ENCODE measurements around the gene TUBB3. TPM values are rescaled to one million over a fixed set of nuclear protein-coding genes. Genes with fewer than 3 reads are reported as not detected.
A peak's percentile ranks its signal among the peaks of the same experiment; 100 is the strongest.
"Not testable (repeated sequence)": the region's sequence is repeated elsewhere in the genome, so short reads cannot be mapped to it uniquely, and the experiment has no call there.

TUBB3 gene
- total RNA-seq, 1 experiment from 2014 or later = 205 TPM

- no peak; the same call in 1 of the 2 replicates for ATAC-seq
- intact Hi-C loops (cut with micrococcal nuclease; ENCODE audit: unreplicated experiment) = no loop called here
- POLR2A ChIA-PET = no interaction called here
- Histone ChIP-seq H3K36me3 (ENCODE audit: control insufficient read depth, insufficient read depth, low read length) (peaks cover 3% of the 10 kb centered on the region), H3K9me3 (ENCODE audit: control insufficient read depth, insufficient read depth, low read depth, low read length) (no peaks in the 10 kb centered on the region), H3K4me1 (ENCODE audit: control insufficient read depth, insufficient read depth, low read length) (no peaks in the 10 kb centered on the region), H3K27ac (ENCODE audit: low read length) (no peak overlapping the region), H3K27me3 (ENCODE audit: control insufficient read depth, insufficient read depth, low read length) (no peaks in the 10 kb centered on the region), H3K4me3 (ENCODE audit: low read depth in 2 of 2, low read length in 2 of 2) (no peak overlapping the region)
- CTCF ChIA-PET = no interaction called here
- in situ Hi-C loops (cut with HindIII; ENCODE audit: low pct_unique_long_range_greater_than_20kb, low sequenced_read_pairs) = no loop called here
- BruUV-seq (replicated peaks) = no TSS peak
- TF ChIP-seq POLR2AphosphoS5 (IDR thresholded peaks at IDR 0.05; ENCODE audit: low read depth, low read length) (no peak), CTCF (IDR thresholded peaks at IDR 0.05) (no peak), TCF7L2 (IDR thresholded peaks at IDR 0.05; ENCODE audit: low read depth, low read length) (no peak)
- no peak for DNase-seq (ENCODE audit: low read depth, low spot score)
Observed at GRCh38 chr16:89931964-89932363, 8.8 kb downstream of the TUBB3 start.

- BruUV-seq (replicated peaks); ATAC-seq; intact Hi-C loops (cut with micrococcal nuclease; ENCODE audit: unreplicated experiment); DNase-seq (ENCODE audit: low read depth, low spot score); in situ Hi-C loops (cut with HindIII; ENCODE audit: low pct_unique_long_range_greater_than_20kb, low sequenced_read_pairs); H3K9me3 ChIP-seq (ENCODE audit: control insufficient read depth, insufficient read depth, low read depth, low read length); CTCF ChIA-PET; H3K27ac ChIP-seq (ENCODE audit: low read length); H3K4me1 ChIP-seq (ENCODE audit: control insufficient read depth, insufficient read depth, low read length); H3K36me3 ChIP-seq (ENCODE audit: control insufficient read depth, insufficient read depth, low read length); H3K27me3 ChIP-seq (ENCODE audit: control insufficient read depth, insufficient read depth, low read length); POLR2A ChIA-PET; H3K4me3 ChIP-seq (ENCODE audit: low read depth in 2 of 2, low read length in 2 of 2): not testable (repeated sequence)
Observed at GRCh38 chr16:89934019-89934418, 10.9 kb downstream of the TUBB3 start.

- ChIA-PET CTCF (no interaction called here), POLR2A (no interaction called here)
- Histone ChIP-seq H3K4me1 (ENCODE audit: control insufficient read depth, insufficient read depth, low read length) (no peaks in the 10 kb centered on the region), H3K27ac (ENCODE audit: low read length) (no peak overlapping the region), H3K27me3 (ENCODE audit: control insufficient read depth, insufficient read depth, low read length) (no peaks in the 10 kb centered on the region), H3K9me3 (ENCODE audit: control insufficient read depth, insufficient read depth, low read depth, low read length) (no peaks in the 10 kb centered on the region), H3K4me3 (ENCODE audit: low read depth in 2 of 2, low read length in 2 of 2) (no peak overlapping the region), H3K36me3 (ENCODE audit: control insufficient read depth, insufficient read depth, low read length) (no peaks in the 10 kb centered on the region)
- TF ChIP-seq SIN3A (IDR thresholded peaks at IDR 0.05; ENCODE audit: borderline replicate concordance, insufficient read depth, low read depth, low read length) (no peak), CTCF (IDR thresholded peaks at IDR 0.05) (no peak), TCF7L2 (IDR thresholded peaks at IDR 0.05; ENCODE audit: low read depth, low read length) (no peak), REST (IDR thresholded peaks at IDR 0.05; ENCODE audit: insufficient read depth in 1 of 2, low read depth in 2 of 2, low read length in 1 of 2) (no peak), POLR2AphosphoS5 (IDR thresholded peaks at IDR 0.05; ENCODE audit: low read depth, low read length) (no peak)
- in situ Hi-C loops (cut with HindIII; ENCODE audit: low pct_unique_long_range_greater_than_20kb, low sequenced_read_pairs) = no loop called here
- intact Hi-C loops (cut with micrococcal nuclease; ENCODE audit: unreplicated experiment) = no loop called here
- no peak for ATAC-seq
- no TSS peak for BruUV-seq (replicated peaks)
- no peak for DNase-seq (ENCODE audit: low read depth, low spot score)
Observed at GRCh38 chr16:89934611-89935553, 11.7 kb downstream of the TUBB3 start.

GRCh38 chr16:89935620-89936019 lies 12.5 kb downstream of the TUBB3 start:
- H3K27ac ChIP-seq (ENCODE audit: low read length); H3K36me3 ChIP-seq (ENCODE audit: control insufficient read depth, insufficient read depth, low read length); ATAC-seq; H3K4me1 ChIP-seq (ENCODE audit: control insufficient read depth, insufficient read depth, low read length); POLR2A ChIA-PET; H3K27me3 ChIP-seq (ENCODE audit: control insufficient read depth, insufficient read depth, low read length); H3K4me3 ChIP-seq (ENCODE audit: low read depth in 2 of 2, low read length in 2 of 2); in situ Hi-C loops (cut with HindIII; ENCODE audit: low pct_unique_long_range_greater_than_20kb, low sequenced_read_pairs); CTCF ChIA-PET; DNase-seq (ENCODE audit: low read depth, low spot score); H3K9me3 ChIP-seq (ENCODE audit: control insufficient read depth, insufficient read depth, low read depth, low read length); intact Hi-C loops (cut with micrococcal nuclease; ENCODE audit: unreplicated experiment): not testable (repeated sequence)
- BruUV-seq (replicated peaks) = TSS peak; percentile 85
